A549 (cell line): ENCODE data around the gene ADSS1. TPM values are rescaled to one million over a fixed set of nuclear protein-coding genes. Genes with fewer than 3 reads are reported as not detected.
A peak's percentile ranks its signal among the peaks of the same experiment; 100 is the strongest.

ENCODE experiments used
- ATAC-seq, 2 experiments: fragments of 200-7000 bp in 1 of 2; fragments of >200 bp in 1 of 2; cut with Nextera tagmentation in 1 of 2; cut with Tn5 transposase in 1 of 2; 3 replicates each; pipeline versions ENCODE4 v1.8.0 to v1.9.1; 2018 to 2020; ENCODE audit warnings: mild to moderate bottlenecking in 1 of 2, moderate library complexity in 1 of 2
- CTCF ChIA-PET: fragments of 300-600 bp; sonication (Branson Sonifier 250); formaldehyde crosslinking; extraction: SDS; loops from one replicate; lab custom pipeline; 2021; ENCODE audit warnings: antibody characterized with exemption, inconsistent platforms; lab: Yijun Ruan, JAX
- POLR2A ChIA-PET: fragments of 350-600 bp; formaldehyde crosslinking; extraction: SDS; loops from one replicate; lab custom pipeline; 2021; ENCODE audit warnings: antibody characterized with exemption, inconsistent platforms; lab: Yijun Ruan, JAX
- DNase-seq, 2 experiments: peaks; one replicate each; pipeline versions ENCODE4 v3.0.0 to v3.0.0-alpha.2; 2011 to 2016; ENCODE audit warnings: low read depth in 1 of 2, low spot score in 1 of 2
- FAIRE-seq: peaks from 2 replicates; lab custom pipeline; 2011; peaks lifted over from hg19 to GRCh38; lab: Jason Lieb, UNC
- H3K27ac ChIP-seq, 2 experiments: fragments of >200 bp; sonication (Bioruptor Twin); formaldehyde crosslinking; 3 replicates each; pipeline ENCODE4 v1.5.1; 2016 to 2017
- H3K4me1 ChIP-seq: fragments of >200 bp; sonication (Bioruptor Twin); formaldehyde crosslinking; 3 replicates; pipeline ENCODE4 v1.6.1; 2016
- H3K4me2 ChIP-seq: fragments of >200 bp; sonication (Bioruptor Twin); formaldehyde crosslinking; 3 replicates; pipeline ENCODE4 v1.6.1; 2016
- H3K4me3 ChIP-seq: fragments of >200 bp; sonication (Bioruptor Twin); formaldehyde crosslinking; 3 replicates; pipeline ENCODE4 v1.5.1; 2016
- H3K9me3 ChIP-seq: fragments of >200 bp; sonication (Bioruptor Twin); formaldehyde crosslinking; 3 replicates; pipeline ENCODE4 v1.6.1; 2016
- BHLHE40 ChIP-seq: IDR thresholded peaks from 2 replicates; pipeline ENCODE4 v1.6.1; 2012; ENCODE audit warnings: low read depth, low read length, inconsistent platforms
- CEBPB ChIP-seq, 2 experiments: fragments of >200 bp in 1 of 2; sonication (Bioruptor Twin) in 1 of 2; formaldehyde crosslinking in 1 of 2; IDR thresholded peaks; 2 replicates each; pipeline ENCODE4 v1.6.1; 2012 to 2016
- CHD4 ChIP-seq: fragments of 200-600 bp; sonication (generic); IDR thresholded peaks from 2 replicates; pipeline ENCODE4 v1.6.1; 2016; ENCODE audit warnings: antibody characterized with exemption, mild to moderate bottlenecking, borderline replicate concordance
- EP300 ChIP-seq, 2 experiments: fragments of >200 bp; sonication (Bioruptor Twin); formaldehyde crosslinking; IDR thresholded peaks; 2 replicates in 1 of 2; 3 replicates in 1 of 2; pipeline ENCODE4 v1.6.1; 2016 to 2017
- FOSL2 ChIP-seq, 2 experiments: fragments of 450-650 bp in 1 of 2; fragments of >200 bp in 1 of 2; sonication (Bioruptor Twin) in 1 of 2; formaldehyde crosslinking; IDR thresholded peaks; 2 replicates each; pipeline versions ENCODE4 v1.5.0 to v1.6.1; 2016 to 2020; ENCODE audit warnings: mild to moderate bottlenecking in 1 of 2, moderate library complexity in 1 of 2
- HDAC2 ChIP-seq: fragments of 200-600 bp; sonication (generic); IDR thresholded peaks from 2 replicates; pipeline ENCODE4 v1.6.1; 2016
- HOXB13 ChIP-seq: fragments of 250-450 bp; sonication (Bioruptor Pico); IDR thresholded peaks from 2 replicates; pipeline ENCODE4 v1.5.0; 2020; ENCODE audit warnings: low read depth, mild to moderate bottlenecking, moderate library complexity
- HOXB5 ChIP-seq: fragments of 250-450 bp; sonication (Bioruptor Pico); IDR thresholded peaks from 2 replicates; pipeline ENCODE4 v1.5.0; 2020; ENCODE audit warnings: mild to moderate bottlenecking, moderate library complexity
- JUN ChIP-seq, 2 experiments: fragments of >200 bp; sonication (Bioruptor Twin); formaldehyde crosslinking; IDR thresholded peaks; 2 replicates in 1 of 2; 3 replicates in 1 of 2; pipeline ENCODE4 v1.6.1; 2016 to 2017
- KDM1A ChIP-seq: fragments of 200-600 bp; sonication (generic); IDR thresholded peaks from 2 replicates; pipeline ENCODE4 v1.6.1; 2016; ENCODE audit warnings: low read depth, mild to moderate bottlenecking
- KDM5A ChIP-seq: fragments of 200-600 bp; sonication (generic); IDR thresholded peaks from 2 replicates; pipeline ENCODE4 v1.6.1; 2016; ENCODE audit warnings: antibody characterized with exemption, mild to moderate bottlenecking
- MAFK ChIP-seq: fragments of 450-650 bp; IDR thresholded peaks from 2 replicates; pipeline ENCODE4 v1.6.1; 2014; ENCODE audit not compliant: partially characterized antibody
- MYC ChIP-seq: IDR thresholded peaks from 2 replicates; pipeline ENCODE4 v1.6.1; 2012; ENCODE audit warnings: mild to moderate bottlenecking, inconsistent platforms, low read length, improper control_type of control experiment, borderline replicate concordance
- POLR2AphosphoS2 ChIP-seq: conservative IDR thresholded peaks from 2 replicates; pipeline ENCODE4 v1.6.1; 2012; ENCODE audit warnings: low read length, improper control_type of control experiment, inconsistent platforms
- RAD21 ChIP-seq, 2 experiments: fragments of >200 bp in 1 of 2; sonication (Bioruptor Twin) in 1 of 2; formaldehyde crosslinking in 1 of 2; IDR thresholded peaks in 1 of 2; conservative IDR thresholded peaks in 1 of 2; 2 replicates in 1 of 2; 3 replicates in 1 of 2; pipeline ENCODE4 v1.6.1; 2012 to 2018; ENCODE audit warnings: inconsistent platforms in 1 of 2
- RCOR1 ChIP-seq: fragments of 150-350 bp; IDR thresholded peaks from 2 replicates; pipeline ENCODE4 v1.6.1; 2014; ENCODE audit warnings: antibody characterized with exemption, low read length, low read depth
- RFX5 ChIP-seq: fragments of 450-650 bp; IDR thresholded peaks from 2 replicates; pipeline ENCODE4 v1.7.1; 2014; ENCODE audit warnings: antibody characterized with exemption, mild to moderate bottlenecking, moderate library complexity
- RNF2 ChIP-seq: fragments of 200-600 bp; sonication (generic); IDR thresholded peaks from 2 replicates; pipeline ENCODE4 v1.6.1; 2016; ENCODE audit warnings: low read depth, mild to moderate bottlenecking, antibody characterized with exemption, moderate library complexity, borderline replicate concordance
- SMC3 ChIP-seq: fragments of >200 bp; sonication (Bioruptor Twin); formaldehyde crosslinking; IDR thresholded peaks from 3 replicates; pipeline ENCODE4 v1.6.1; 2018; ENCODE audit warnings: inconsistent platforms
- SREBF2 ChIP-seq: fragments of 450-650 bp; IDR thresholded peaks from 2 replicates; pipeline ENCODE4 v1.6.1; 2014; ENCODE audit warnings: mild to moderate bottlenecking, moderate library complexity
- TFCP2L1 ChIP-seq: fragments of 250-450 bp; sonication (Bioruptor Pico); IDR thresholded peaks from 2 replicates; pipeline ENCODE4 v1.5.0; 2021; ENCODE audit warnings: mild to moderate bottlenecking
- TP53 ChIP-seq: fragments of 250-450 bp; sonication (Bioruptor Pico); IDR thresholded peaks from 2 replicates; pipeline ENCODE4 v1.5.0; 2021; ENCODE audit warnings: mild to moderate bottlenecking, moderate library complexity
- ZFP36 ChIP-seq: fragments of 450-650 bp; IDR thresholded peaks from 2 replicates; pipeline ENCODE4 v1.6.1; 2014; ENCODE audit warnings: borderline replicate concordance; ENCODE audit not compliant: partially characterized antibody
- ZNF302 ChIP-seq: fragments of 250-450 bp; sonication (Bioruptor Pico); IDR thresholded peaks from 2 replicates; pipeline ENCODE4 v1.9.0; 2021; ENCODE audit warnings: inconsistent platforms, mild to moderate bottlenecking, moderate library complexity
- ZSCAN20 ChIP-seq: fragments of 250-450 bp; sonication (Bioruptor Pico); IDR thresholded peaks from 2 replicates; pipeline ENCODE4 v1.8.0; 2022; ENCODE audit warnings: mild to moderate bottlenecking, moderate library complexity
- WGBS: methylation state at CpG from one replicate; pipeline ENCODE4 v1.1.6; 2017; ENCODE audit errors: missing lambda C conversion rate; 5-methylcytosine and 5-hydroxymethylcytosine counted together
- polyA plus RNA-seq, 4 experiments: library from polyadenylated mRNA; depleted of rRNA in 3 of 4; stranded (reverse); fragments of >200 nt; fragmentation: RNase III in 1 of 4; extraction: RNeasy Plus Mini Kit Qiagen cat#74134 plus additional on column Dnase treatment in 1 of 4; gene quantifications; 2 replicates in 3 of 4; 3 replicates in 1 of 4; pipeline ENCODE4 v1.2.3, GENCODE V29; 2011 to 2017
- TF ChIP-seq, protein P1 (sequence below): fragments of 250-450 bp; sonication (Bioruptor Pico); IDR thresholded peaks from 2 replicates; pipeline ENCODE4 v1.5.0; 2021; ENCODE audit warnings: mild to moderate bottlenecking, moderate library complexity, borderline replicate concordance
- TF ChIP-seq, protein P2 (sequence below): fragments of 200-600 bp; sonication (generic); IDR thresholded peaks from 2 replicates; pipeline ENCODE4 v1.6.1; 2016; ENCODE audit warnings: antibody characterized with exemption, mild to moderate bottlenecking, moderate library complexity

The ADSS1 gene
- polyA plus RNA-seq, 2 of the 4 experiments (the other 2 are of a cell fraction), result 6.2 to 10.1 TPM

DNA sequence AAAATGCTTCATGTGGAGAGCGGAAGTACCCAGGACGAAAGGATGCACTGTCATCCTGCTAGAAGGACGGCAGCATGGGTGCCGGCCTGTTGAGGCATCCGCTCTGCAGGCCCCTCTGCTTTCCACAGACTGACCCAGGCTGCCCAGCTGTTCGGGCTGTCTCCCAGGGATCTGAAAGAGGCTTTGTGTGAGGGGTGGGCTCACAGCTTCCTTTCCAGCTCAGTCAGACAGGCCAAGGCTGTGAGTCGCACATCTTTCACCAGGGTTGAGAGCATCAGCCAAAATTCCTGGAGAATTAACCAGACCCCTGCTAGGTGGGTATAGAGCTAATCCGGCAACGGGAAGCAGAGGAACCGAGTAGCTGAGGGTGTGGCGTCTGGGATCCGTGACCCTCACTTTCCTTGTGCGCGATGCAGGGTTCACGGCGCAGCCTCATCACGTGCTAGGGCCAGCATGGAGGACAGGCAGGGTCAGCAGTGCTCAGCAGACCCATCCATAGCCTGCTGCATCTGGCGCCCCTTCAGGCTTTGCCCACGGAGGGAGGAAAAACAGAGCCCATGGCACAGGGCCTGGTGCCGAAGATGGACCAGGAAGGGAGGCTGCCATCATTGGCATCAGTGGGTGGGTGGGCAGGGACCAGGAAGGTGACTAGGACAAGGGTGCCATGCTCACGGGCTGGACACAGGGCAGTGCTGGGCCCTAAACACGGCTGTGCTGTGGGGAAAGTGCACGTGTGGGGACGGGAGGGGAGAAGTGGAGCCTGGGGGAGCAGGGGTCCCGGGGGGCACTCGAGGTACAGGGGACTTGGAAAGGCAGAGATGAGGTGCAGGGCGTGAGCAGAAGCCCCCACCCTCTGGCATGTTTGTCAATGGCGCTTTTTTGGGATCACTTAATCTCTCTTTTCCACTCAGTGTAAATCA, 19.7 kb downstream of the ADSS1 start:
- no peak overlapping the region for H3K4me3 ChIP-seq
- TF ChIP-seq RAD21 (conservative IDR thresholded peaks at IDR 0.05 in 1 of 2, IDR thresholded peaks at IDR 0.05 in 1 of 2), result no peak
- no peak for TF ChIP-seq POLR2AphosphoS2
- no peak for TF ChIP-seq MYC
- no peak for TF ChIP-seq ZFP36
- no peak for TF ChIP-seq CEBPB (IDR thresholded peaks at IDR 0.05)
- TF ChIP-seq JUN (IDR thresholded peaks at IDR 0.05), result no peak
- TF ChIP-seq, protein P1, sequence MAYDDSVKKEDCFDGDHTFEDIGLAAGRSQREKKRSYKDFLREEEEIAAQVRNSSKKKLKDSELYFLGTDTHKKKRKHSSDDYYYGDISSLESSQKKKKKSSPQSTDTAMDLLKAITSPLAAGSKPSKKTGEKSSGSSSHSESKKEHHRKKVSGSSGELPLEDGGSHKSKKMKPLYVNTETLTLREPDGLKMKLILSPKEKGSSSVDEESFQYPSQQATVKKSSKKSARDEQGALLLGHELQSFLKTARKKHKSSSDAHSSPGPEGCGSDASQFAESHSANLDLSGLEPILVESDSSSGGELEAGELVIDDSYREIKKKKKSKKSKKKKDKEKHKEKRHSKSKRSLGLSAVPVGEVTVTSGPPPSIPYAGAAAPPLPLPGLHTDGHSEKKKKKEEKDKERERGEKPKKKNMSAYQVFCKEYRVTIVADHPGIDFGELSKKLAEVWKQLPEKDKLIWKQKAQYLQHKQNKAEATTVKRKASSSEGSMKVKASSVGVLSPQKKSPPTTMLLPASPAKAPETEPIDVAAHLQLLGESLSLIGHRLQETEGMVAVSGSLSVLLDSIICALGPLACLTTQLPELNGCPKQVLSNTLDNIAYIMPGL (CRISPR knock-in tag), result no peak
- TF ChIP-seq TP53 (CRISPR knock-in tag), result no peak
- no peak for TF ChIP-seq HOXB5 (CRISPR knock-in tag)
- no peak for TF ChIP-seq TFCP2L1
- TF ChIP-seq SREBF2, result no peak
- TF ChIP-seq, protein P2, sequence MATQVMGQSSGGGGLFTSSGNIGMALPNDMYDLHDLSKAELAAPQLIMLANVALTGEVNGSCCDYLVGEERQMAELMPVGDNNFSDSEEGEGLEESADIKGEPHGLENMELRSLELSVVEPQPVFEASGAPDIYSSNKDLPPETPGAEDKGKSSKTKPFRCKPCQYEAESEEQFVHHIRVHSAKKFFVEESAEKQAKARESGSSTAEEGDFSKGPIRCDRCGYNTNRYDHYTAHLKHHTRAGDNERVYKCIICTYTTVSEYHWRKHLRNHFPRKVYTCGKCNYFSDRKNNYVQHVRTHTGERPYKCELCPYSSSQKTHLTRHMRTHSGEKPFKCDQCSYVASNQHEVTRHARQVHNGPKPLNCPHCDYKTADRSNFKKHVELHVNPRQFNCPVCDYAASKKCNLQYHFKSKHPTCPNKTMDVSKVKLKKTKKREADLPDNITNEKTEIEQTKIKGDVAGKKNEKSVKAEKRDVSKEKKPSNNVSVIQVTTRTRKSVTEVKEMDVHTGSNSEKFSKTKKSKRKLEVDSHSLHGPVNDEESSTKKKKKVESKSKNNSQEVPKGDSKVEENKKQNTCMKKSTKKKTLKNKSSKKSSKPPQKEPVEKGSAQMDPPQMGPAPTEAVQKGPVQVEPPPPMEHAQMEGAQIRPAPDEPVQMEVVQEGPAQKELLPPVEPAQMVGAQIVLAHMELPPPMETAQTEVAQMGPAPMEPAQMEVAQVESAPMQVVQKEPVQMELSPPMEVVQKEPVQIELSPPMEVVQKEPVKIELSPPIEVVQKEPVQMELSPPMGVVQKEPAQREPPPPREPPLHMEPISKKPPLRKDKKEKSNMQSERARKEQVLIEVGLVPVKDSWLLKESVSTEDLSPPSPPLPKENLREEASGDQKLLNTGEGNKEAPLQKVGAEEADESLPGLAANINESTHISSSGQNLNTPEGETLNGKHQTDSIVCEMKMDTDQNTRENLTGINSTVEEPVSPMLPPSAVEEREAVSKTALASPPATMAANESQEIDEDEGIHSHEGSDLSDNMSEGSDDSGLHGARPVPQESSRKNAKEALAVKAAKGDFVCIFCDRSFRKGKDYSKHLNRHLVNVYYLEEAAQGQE, result no peak
- no peak for TF ChIP-seq CHD4
- no peak for TF ChIP-seq RFX5
- TF ChIP-seq HDAC2, result no peak
- no peak for TF ChIP-seq RNF2
- TF ChIP-seq SMC3, result no peak
- TF ChIP-seq KDM1A, result no peak
- TF ChIP-seq MAFK, result no peak
- no peak for TF ChIP-seq RCOR1
- no peaks in the 10 kb centered on the region for H3K4me1 ChIP-seq
- ATAC-seq (peak in 1 of 2 experiments; percentile 33; a peak in 2 of 6 replicates), FAIRE-seq (no peak), DNase-seq (no peak)
- no peak overlapping the region for H3K4me2 ChIP-seq
- CTCF ChIA-PET, result interaction anchor here (1.1 to 2.2 kb wide), 4 partner anchors 8 to 21 kb away, joined by 3 to 9 read pairs (median 7); no protein-coding TSS in a partner anchor
- no peaks in the 10 kb centered on the region for H3K9me3 ChIP-seq
- H3K27ac ChIP-seq, result no peak overlapping the region
- WGBS, result 79% methylated on average over 24 of the region's 28 CpGs
- POLR2A ChIA-PET, result no interaction called here

DNA sequence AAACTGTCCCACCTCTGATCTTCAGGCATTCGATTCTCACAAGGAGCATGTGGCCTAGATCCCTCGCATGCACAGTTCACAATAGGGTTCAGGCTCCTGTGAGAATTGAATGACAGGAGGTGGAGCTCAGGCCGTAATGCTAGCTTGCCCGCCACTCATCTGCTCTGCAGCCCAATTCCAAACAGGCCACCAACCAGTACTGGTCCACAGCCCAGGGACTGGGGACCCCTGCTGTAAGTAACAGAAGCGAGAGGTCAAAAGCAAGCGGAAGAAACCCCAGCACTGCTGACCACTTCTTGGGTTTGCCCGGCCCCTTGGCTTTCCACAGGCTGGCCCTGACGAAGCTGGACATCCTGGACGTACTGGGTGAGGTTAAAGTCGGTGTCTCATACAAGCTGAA, 20.5 kb downstream of the ADSS1 start:
- ChIA-PET CTCF (interaction anchor here (0.6 to 2.2 kb wide), 5 partner anchors 8 to 39 kb away, joined by 3 to 9 read pairs (median 4); no protein-coding TSS in a partner anchor), POLR2A (no interaction called here)
- H3K4me1 ChIP-seq, result peaks cover 7% of the 10 kb centered on the region
- H3K27ac ChIP-seq, result no peak overlapping the region
- WGBS, result 86% methylated on average over 10 of the region's 10 CpGs
- no peak overlapping the region for H3K4me3 ChIP-seq
- no peak for DNase-seq
- ATAC-seq, result no peak
- no peaks in the 10 kb centered on the region for H3K9me3 ChIP-seq
- no peak for FAIRE-seq
- H3K4me2 ChIP-seq, result no peak overlapping the region
- TF ChIP-seq FOSL2 (IDR thresholded peaks at IDR 0.05) (no peak), FOSL2 (CRISPR knock-in tag; IDR thresholded peaks at IDR 0.05) (no peak), RNF2 (no peak), EP300 (IDR thresholded peaks at IDR 0.05) (no peak), TFCP2L1 (no peak), HOXB13 (CRISPR knock-in tag) (no peak), ZSCAN20 (CRISPR knock-in tag) (no peak), BHLHE40 (no peak), ZNF302 (CRISPR knock-in tag) (no peak), KDM5A (no peak)
- TF ChIP-seq, all 56 proteins: peak for 0
